Esophagus squamous epithelium (tissue), 5 donors: ENCODE data around the gene ZNF385D. TPM values are rescaled to one million over a fixed set of nuclear protein-coding genes. Genes with fewer than 3 reads are reported as not detected.
A peak's percentile ranks its signal among the peaks of the same experiment; 100 is the strongest.
"Not testable (repeated sequence)": the region's sequence is repeated elsewhere in the genome, so short reads cannot be mapped to it uniquely, and the experiment has no call there.

Experiments used
- DNase-seq: peaks from one replicate; lab custom pipeline; 2025; lab: John Stamatoyannopoulos, UW
- H3K27ac ChIP-seq, 4 donors: fragments of 200-600 bp; sonication (generic); one replicate each; pipeline ENCODE4 v1.5.1; 2016 to 2019; ENCODE audit warnings: mild to moderate bottlenecking in 1 of 4
- H3K27me3 ChIP-seq, 4 donors: fragments of 200-600 bp; sonication (generic); 1 replicate in 3 of 4; 2 replicates in 1 of 4; pipeline versions ENCODE4 v1.5.1 to v1.6.0; 2017 to 2021; ENCODE audit warnings: antibody characterized with exemption in 1 of 4
- H3K36me3 ChIP-seq, 3 donors: fragments of 200-600 bp; sonication (generic); one replicate each; pipeline ENCODE4 v1.5.1; 2016 to 2019
- H3K4me1 ChIP-seq, 3 donors: fragments of 200-600 bp; sonication (generic); one replicate each; pipeline ENCODE4 v1.5.1; 2017 to 2019
- H3K4me3 ChIP-seq, 4 donors: fragments of 200-600 bp; sonication (generic); 1 replicate in 3 of 4; 2 replicates in 1 of 4; pipeline ENCODE4 v1.5.1; 2016 to 2019; ENCODE audit warnings: mild to moderate bottlenecking in 2 of 4, moderate library complexity in 1 of 4
- H3K9me3 ChIP-seq, 3 donors: fragments of 200-600 bp; sonication (generic); one replicate each; pipeline ENCODE4 v1.5.1; 2016 to 2019
- POLR2A ChIP-seq, 4 donors: fragments of 450-650 bp; IDR thresholded peaks; one replicate each; pipeline ENCODE4 v1.6.1; 2017; ENCODE audit warnings: antibody characterized with exemption in 4 of 4, mild to moderate bottlenecking in 4 of 4, moderate library complexity in 3 of 4
- WGBS, 2 donors: methylation state at CpG; one replicate each; pipeline ENCODE4 v1.1.5; 2018; 5-methylcytosine and 5-hydroxymethylcytosine counted together
- intact Hi-C: fragments of 100-400 bp; cut with DNase I; formaldehyde crosslinking; loops from one replicate; pipeline ENCODE4 v1.15.0; 2022
- total RNA-seq, 4 donors: library from RNA; depleted of rRNA; stranded (reverse); fragments of >200 nt; gene quantifications; one replicate each; pipeline ENCODE4 v1.1.0, GENCODE V29; 2016
- TF ChIP-seq, protein P1 (sequence below), 6 experiments: fragments of 450-650 bp in 4 of 6; fragments of 200-600 bp in 2 of 6; sonication (generic) in 2 of 6; IDR thresholded peaks; one replicate each; pipeline ENCODE4 v1.5.1; 2016 to 2019; ENCODE audit warnings: antibody characterized with exemption in 6 of 6, mild to moderate bottlenecking in 4 of 6, moderate library complexity in 4 of 6
- donor health status: DM: yes; HTN: yes; CAD: no.

Gene ZNF385D
- total RNA-seq, 4 donors from 2014 or later: 0.04 to 3.4 (median 0.50) TPM

DNA sequence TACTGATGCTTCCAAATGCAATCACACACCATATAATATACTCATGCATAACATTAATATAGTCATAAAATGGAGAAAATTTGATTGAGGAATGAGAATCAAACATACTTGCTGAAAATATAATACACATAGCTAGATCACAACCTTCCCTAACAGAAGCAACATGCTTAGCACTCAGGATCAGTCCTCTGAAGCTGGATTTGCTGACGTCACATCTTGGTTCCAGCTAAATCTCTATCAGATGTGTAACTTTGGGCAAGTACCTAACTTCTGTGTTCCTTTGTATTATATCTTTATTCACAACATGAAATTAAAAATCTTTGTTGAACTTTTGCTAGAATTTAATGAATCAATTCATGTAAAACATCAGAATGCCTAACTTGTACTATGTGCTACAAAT is 263.5 kb downstream of the ZNF385D start:
- H3K36me3 ChIP-seq: no peaks in the 10 kb centered on the region
- intact Hi-C loops: no loop called here
- H3K4me1 ChIP-seq: no peaks in the 10 kb centered on the region

DNA sequence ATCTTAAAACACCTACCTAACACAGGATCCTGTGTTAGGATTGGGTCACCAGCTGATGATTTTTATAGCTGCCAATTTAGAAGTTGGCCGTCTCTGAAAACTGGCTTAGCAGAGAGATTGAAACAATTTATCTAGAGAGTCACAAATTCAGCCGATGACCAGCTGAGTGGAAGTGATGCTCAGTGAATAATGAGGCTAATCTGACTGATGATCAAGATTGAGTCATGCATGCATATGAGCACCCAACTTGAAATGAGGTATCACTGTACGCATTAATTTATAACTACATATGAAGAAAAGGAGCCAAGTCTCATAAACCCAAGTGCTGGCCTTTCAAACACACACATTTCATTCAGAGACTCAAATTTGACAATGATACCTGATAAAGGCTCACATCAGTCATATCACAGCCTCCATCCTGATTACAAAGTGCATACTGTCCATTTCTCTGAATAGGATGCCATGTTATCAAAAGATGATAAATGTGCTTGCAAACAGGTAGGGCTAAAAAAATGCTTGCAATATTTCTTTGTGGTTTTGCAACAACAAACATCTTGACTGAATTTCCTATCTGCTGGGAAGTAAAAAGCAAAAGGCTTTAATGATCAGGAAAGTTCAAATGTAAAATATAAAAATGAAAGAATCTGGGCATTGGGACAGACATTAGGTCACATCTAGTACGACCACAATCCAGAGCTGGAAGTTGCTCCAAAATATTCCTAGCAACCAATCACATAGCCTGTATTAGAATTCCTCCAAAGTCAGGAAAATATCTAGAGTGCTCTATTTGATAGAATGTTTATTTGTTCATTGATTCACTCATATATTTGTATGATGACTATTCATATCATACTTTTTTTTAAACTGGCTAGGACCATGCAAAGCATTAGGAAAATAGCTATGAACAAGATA is 264.7 kb downstream of the ZNF385D start:
- intact Hi-C loops, H3K4me3 ChIP-seq, H3K9me3 ChIP-seq, H3K27me3 ChIP-seq, H3K27ac ChIP-seq, DNase-seq, H3K36me3 ChIP-seq, H3K4me1 ChIP-seq: not testable (repeated sequence)
- 26 to 29% methylated on average over 1 of the region's 4 CpGs for whole genome bisulfite sequencing, 2 donors

More for the DNA sequence above, 263.5 kb downstream of the ZNF385D start:
- TF ChIP-seq, protein P1, sequence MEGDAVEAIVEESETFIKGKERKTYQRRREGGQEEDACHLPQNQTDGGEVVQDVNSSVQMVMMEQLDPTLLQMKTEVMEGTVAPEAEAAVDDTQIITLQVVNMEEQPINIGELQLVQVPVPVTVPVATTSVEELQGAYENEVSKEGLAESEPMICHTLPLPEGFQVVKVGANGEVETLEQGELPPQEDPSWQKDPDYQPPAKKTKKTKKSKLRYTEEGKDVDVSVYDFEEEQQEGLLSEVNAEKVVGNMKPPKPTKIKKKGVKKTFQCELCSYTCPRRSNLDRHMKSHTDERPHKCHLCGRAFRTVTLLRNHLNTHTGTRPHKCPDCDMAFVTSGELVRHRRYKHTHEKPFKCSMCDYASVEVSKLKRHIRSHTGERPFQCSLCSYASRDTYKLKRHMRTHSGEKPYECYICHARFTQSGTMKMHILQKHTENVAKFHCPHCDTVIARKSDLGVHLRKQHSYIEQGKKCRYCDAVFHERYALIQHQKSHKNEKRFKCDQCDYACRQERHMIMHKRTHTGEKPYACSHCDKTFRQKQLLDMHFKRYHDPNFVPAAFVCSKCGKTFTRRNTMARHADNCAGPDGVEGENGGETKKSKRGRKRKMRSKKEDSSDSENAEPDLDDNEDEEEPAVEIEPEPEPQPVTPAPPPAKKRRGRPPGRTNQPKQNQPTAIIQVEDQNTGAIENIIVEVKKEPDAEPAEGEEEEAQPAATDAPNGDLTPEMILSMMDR (IDR thresholded peaks at IDR 0.05): no peak
- TF ChIP-seq POLR2A (IDR thresholded peaks at IDR 0.05): no peak
- no peak overlapping the region for H3K4me3 ChIP-seq
- no peak overlapping the region for H3K27ac ChIP-seq
- no peak for DNase-seq
- H3K9me3 ChIP-seq: no peaks in the 10 kb centered on the region
- 77 to 79% methylated on average over 1 of the region's 1 CpG for WGBS, 2 donors
- no peaks in the 10 kb centered on the region for H3K27me3 ChIP-seq

DNA sequence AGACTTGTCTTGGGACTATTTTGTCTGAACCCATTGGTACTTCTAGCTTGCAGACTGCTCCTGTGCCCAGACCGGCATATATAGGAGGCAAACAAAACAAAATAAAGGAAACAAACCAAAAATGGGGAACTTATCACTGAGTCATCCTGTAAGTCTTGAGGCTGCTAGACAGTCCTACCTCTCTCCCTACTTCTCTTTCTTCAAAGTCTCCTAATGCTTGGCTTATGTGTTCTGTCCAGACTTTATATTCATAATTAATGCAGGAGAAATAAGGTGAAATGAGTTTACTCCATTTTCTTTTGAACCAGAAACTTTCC is 266.2 kb downstream of the ZNF385D start:
- intact Hi-C loops: no loop called here
- TF ChIP-seq, protein P1 (IDR thresholded peaks at IDR 0.05): no peak
- TF ChIP-seq POLR2A (IDR thresholded peaks at IDR 0.05): no peak
- 53 to 76% methylated on average over 1 of the region's 1 CpG for WGBS, 2 donors

DNA sequence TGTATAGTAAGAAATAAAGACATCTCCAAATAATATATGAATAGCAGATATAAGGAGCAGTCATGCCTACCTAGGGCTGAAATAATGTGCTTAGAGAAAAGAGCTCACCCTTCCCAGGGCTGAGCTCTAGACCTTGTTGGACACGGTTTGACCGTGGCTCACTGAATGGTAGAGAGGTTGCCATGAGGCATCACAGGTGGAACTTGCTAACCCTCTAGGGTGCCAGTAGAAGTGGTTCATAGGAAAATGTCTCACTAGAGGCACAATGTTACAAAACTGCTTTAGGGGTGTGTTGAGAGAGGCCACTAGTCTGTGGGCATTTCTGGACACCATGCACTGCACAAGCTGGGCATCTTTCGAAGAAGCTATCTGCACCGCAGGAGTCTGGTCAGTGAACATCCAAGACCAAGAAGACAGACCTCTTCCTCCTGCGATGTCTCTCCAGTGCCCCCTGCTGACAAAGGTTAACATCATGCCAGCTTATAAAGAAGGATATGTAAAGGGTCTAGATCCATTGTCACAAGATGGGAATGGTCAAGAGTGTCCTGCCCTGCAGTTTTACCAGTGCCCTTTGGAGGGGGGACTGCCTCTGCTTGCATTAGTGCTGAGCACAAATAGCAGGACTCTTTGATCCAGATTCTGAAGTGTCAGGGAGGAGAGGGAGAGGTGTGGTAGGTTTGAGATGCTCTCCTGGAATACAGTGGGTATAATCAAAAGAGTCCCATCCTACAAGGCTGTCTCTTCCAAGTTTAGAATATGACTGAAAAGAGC is 266.8 kb downstream of the ZNF385D start:
- intact Hi-C loops: no loop called here
- 38 to 57% methylated on average over 5 of the region's 5 CpGs for WGBS, 2 donors
- H3K9me3 ChIP-seq: no peaks in the 10 kb centered on the region
- no peak for DNase-seq
- no peak overlapping the region for H3K4me3 ChIP-seq
- H3K36me3 ChIP-seq: no peaks in the 10 kb centered on the region
- H3K4me1 ChIP-seq: no peaks in the 10 kb centered on the region
- H3K27me3 ChIP-seq: no peaks in the 10 kb centered on the region
- TF ChIP-seq, protein P1 (IDR thresholded peaks at IDR 0.05): peak in 5 of 6 experiments; percentile 24 to 60 (median 39)
- TF ChIP-seq POLR2A (IDR thresholded peaks at IDR 0.05): no peak
- no peak overlapping the region for H3K27ac ChIP-seq

More for the DNA sequence above, 266.2 kb downstream of the ZNF385D start:
- Histone ChIP-seq H3K27me3 (no peaks in the 10 kb centered on the region), H3K36me3 (no peaks in the 10 kb centered on the region), H3K27ac (no peak overlapping the region), H3K9me3 (no peaks in the 10 kb centered on the region), H3K4me3 (no peak overlapping the region), H3K4me1 (no peaks in the 10 kb centered on the region)
- DNase-seq: no peak

DNA sequence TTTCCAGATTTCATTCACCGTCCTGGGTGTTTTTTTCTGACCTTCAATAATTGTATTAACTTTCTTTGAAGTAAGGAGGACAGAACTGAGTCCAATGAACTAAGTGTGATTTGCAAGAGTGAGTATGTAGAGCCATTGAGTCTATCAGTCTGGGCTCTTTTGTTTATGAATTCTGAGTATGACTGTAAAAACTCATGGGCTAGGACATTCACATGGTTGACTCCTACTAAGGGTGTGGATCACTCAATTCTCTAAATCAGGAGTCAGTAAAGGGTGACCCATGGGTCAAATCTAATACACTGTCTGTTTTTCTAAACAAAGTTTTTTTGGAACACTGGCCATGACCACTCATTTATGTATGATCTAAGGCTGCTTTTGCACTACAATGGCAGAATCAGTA is 269.0 kb downstream of the ZNF385D start:
- no peak for DNase-seq
- no peak overlapping the region for H3K27ac ChIP-seq
- no peaks in the 10 kb centered on the region for H3K27me3 ChIP-seq
- no peaks in the 10 kb centered on the region for H3K4me1 ChIP-seq
- H3K4me3 ChIP-seq: no peak overlapping the region
- no peaks in the 10 kb centered on the region for H3K9me3 ChIP-seq
- intact Hi-C loops: no loop called here
- H3K36me3 ChIP-seq: no peaks in the 10 kb centered on the region
- TF ChIP-seq POLR2A (IDR thresholded peaks at IDR 0.05): no peak
- TF ChIP-seq, protein P1 (IDR thresholded peaks at IDR 0.05): no peak
- WGBS, 2 donors: 86 to 92% methylated on average over 1 of the region's 1 CpG
